Naive thymus-derived CD8-positive, alpha-beta T cell (primary cell): ENCODE measurements around the gene BTBD19. TPM values are rescaled to one million over a fixed set of nuclear protein-coding genes. Genes with fewer than 3 reads are reported as not detected.
A peak's percentile ranks its signal among the peaks of the same experiment; 100 is the strongest.
"Not testable (repeated sequence)": the region's sequence is repeated elsewhere in the genome, so short reads cannot be mapped to it uniquely, and the experiment has no call there.

ENCODE experiments used
- ATAC-seq, 2 donors: fragments of 150-1000 bp; cut with Tn5 transposase in 1 of 2; sonication (Bioruptor Pico), chemical (Tn5 transposase) in 1 of 2; 1 replicate in 1 of 2; 2 replicates in 1 of 2; pipeline ENCODE4 v1.10.0; 2021; ENCODE audit warnings: mild to moderate bottlenecking in 2 of 2, moderate library complexity in 2 of 2
- POLR2A ChIA-PET: fragments of 350-600 bp; sonication (Branson Sonifier 250); formaldehyde crosslinking; loops from one replicate; lab custom pipeline; 2021; ENCODE audit warnings: antibody characterized with exemption; lab: Charles Lee
- DNase-seq, 10 donors: peaks; one replicate each; pipeline versions ENCODE4 v3.0.0 to v3.0.0-alpha.2; 2020 to 2022
- H3K27ac Mint-ChIP-seq, 10 donors: one replicate each; pipeline ENCODE4 v1.8.0; 2020 to 2022; ENCODE audit warnings: mild to moderate bottlenecking in 10 of 10, mixed read lengths in 10 of 10, moderate library complexity in 4 of 10, inconsistent platforms in 1 of 10
- H3K27me3 Mint-ChIP-seq, 5 donors: one replicate each; pipeline ENCODE4 v1.8.0; 2021 to 2022; ENCODE audit warnings: mixed read lengths in 5 of 5
- H3K36me3 Mint-ChIP-seq, 3 donors: one replicate each; pipeline ENCODE4 v1.8.0; 2020 to 2022; ENCODE audit warnings: mixed read lengths in 3 of 3, mild to moderate bottlenecking in 2 of 3, inconsistent platforms in 1 of 3
- H3K4me1 Mint-ChIP-seq, 4 donors: one replicate each; pipeline ENCODE4 v1.8.0; 2021 to 2022; ENCODE audit warnings: mixed read lengths in 4 of 4
- H3K4me3 Mint-ChIP-seq, 10 donors: one replicate each; pipeline ENCODE4 v1.8.0; 2020 to 2022; ENCODE audit warnings: mild to moderate bottlenecking in 10 of 10, mixed read lengths in 10 of 10, moderate library complexity in 6 of 10, inconsistent platforms in 1 of 10
- H3K9me3 Mint-ChIP-seq, 9 donors: one replicate each; pipeline ENCODE4 v1.8.0; 2020 to 2022; ENCODE audit warnings: mixed read lengths in 9 of 9, mild to moderate bottlenecking in 3 of 9, inconsistent platforms in 1 of 9, moderate library complexity in 1 of 9
- polyA plus RNA-seq, 3 donors: library from polyadenylated mRNA; unstranded; fragments of 300-500 nt; fragmentation: Illumina TruSeq; gene quantifications; one replicate each; pipeline ENCODE4 v1.2.3, GENCODE V29; 2021
- total RNA-seq, 8 experiments: library from RNA in 2 of 8; stranded (reverse) in 2 of 8; gene quantifications; one replicate each; pipeline ENCODE4 v1.2.3 and lab custom pipeline; 2021 to 2026

BTBD19 gene, protein sequence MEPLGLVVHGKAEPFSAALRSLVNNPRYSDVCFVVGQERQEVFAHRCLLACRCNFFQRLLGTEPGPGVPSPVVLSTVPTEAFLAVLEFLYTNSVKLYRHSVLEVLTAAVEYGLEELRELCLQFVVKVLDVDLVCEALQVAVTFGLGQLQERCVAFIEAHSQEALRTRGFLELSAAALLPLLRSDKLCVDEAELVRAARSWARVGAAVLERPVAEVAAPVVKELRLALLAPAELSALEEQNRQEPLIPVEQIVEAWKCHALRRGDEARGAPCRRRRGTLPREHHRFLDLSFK
- total RNA-seq (1 to 10 TPM; 6.5 to 8.8 TPM), polyA plus RNA-seq (under 1 TPM; 0.16 to 0.47 (median 0.44) TPM), total RNA-seq (lab: John Stamatoyannopoulos, UW) (14.4 to 108 (median 20.5) reads per million in 6 experiments)

GRCh38 chr1:44808063-44808937, at the start of gene BTBD19:
TSS of gene BTBD19 (plus strand) at chr1:44808523. CDS start at chr1:44808821, 298 bp downstream.
- H3K27me3 Mint-ChIP-seq = no peaks in the 10 kb centered on the region
- peak in 4 of 10 donors; percentile 36 to 67 (median 63) for DNase-seq
- H3K9me3 Mint-ChIP-seq = no peaks in the 10 kb centered on the region
- H3K4me1 Mint-ChIP-seq = peaks cover 37 to 85% (median 75%) of the 10 kb centered on the region in 4 donors
- peak within 1 kb of the TSS; percentile 71 to 91 (median 80) for H3K4me3 Mint-ChIP-seq
- POLR2A ChIA-PET = interaction anchor here (0.5 to 16.4 kb wide), 20 partner anchors 8 to 1870 kb away, joined by 3 to 590 read pairs (median 6); partner anchors contain the start of genes ARMH1, GPBP1L1, HECTD3 and PLK3
- H3K27ac Mint-ChIP-seq = peak within 1 kb of the TSS; percentile 98 to 100 (median 99)
- peaks cover 0 to 30% (median 16%) of the 10 kb centered on the region in 3 donors for H3K36me3 Mint-ChIP-seq
- peak; percentile 8 to 10 for ATAC-seq

DNA sequence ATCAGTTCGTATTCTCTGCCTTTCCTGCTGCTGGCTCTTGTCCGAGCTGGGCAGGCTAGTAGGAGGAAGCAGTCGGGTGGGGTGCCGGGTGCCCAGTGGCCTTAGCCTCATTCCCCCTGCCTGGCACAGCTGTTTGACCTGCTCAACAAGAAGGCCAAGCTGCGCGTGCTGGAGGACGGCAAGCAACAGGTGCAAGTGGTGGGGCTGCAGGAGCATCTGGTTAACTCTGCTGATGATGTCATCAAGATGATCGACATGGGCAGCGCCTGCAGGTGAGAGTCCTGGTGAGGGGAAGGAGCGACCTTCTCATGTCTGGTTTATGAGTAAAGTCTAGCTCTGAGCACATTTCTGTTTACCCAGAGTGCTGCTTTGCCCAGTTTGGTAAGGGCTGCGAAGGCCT, 49.2 kb upstream of the BTBD19 start:
- ATAC-seq (no peak), DNase-seq (no peak)
- H3K4me3 Mint-ChIP-seq = no peak overlapping the region
- peaks cover 1 to 13% (median 11%) of the 10 kb centered on the region in 4 donors for H3K4me1 Mint-ChIP-seq
- no peaks in the 10 kb centered on the region for H3K9me3 Mint-ChIP-seq
- H3K27ac Mint-ChIP-seq = peak overlapping the region in 1 of 10 donors; percentile 38
- peaks cover 0 to 8% (median 0%) of the 10 kb centered on the region in 3 donors for H3K36me3 Mint-ChIP-seq
- H3K27me3 Mint-ChIP-seq = no peaks in the 10 kb centered on the region
- POLR2A ChIA-PET = interaction anchor here (1.4 kb wide), 1 partner anchor 16 kb away, joined by 7 read pairs; the partner anchor contains the start of gene RPS8

GRCh38 chr1:44760876-44761275, 47.4 kb upstream of the BTBD19 start:
- Mint-ChIP-seq H3K4me1 (peaks cover 1 to 12% (median 10%) of the 10 kb centered on the region in 4 donors), H3K4me3 (no peak overlapping the region), H3K27ac (no peak overlapping the region), H3K27me3 (no peaks in the 10 kb centered on the region), H3K9me3 (no peaks in the 10 kb centered on the region), H3K36me3 (peaks cover 0 to 8% (median 0%) of the 10 kb centered on the region in 3 donors)
- DNase-seq = no peak
- ATAC-seq = no peak
- POLR2A ChIA-PET = no interaction called here

DNA sequence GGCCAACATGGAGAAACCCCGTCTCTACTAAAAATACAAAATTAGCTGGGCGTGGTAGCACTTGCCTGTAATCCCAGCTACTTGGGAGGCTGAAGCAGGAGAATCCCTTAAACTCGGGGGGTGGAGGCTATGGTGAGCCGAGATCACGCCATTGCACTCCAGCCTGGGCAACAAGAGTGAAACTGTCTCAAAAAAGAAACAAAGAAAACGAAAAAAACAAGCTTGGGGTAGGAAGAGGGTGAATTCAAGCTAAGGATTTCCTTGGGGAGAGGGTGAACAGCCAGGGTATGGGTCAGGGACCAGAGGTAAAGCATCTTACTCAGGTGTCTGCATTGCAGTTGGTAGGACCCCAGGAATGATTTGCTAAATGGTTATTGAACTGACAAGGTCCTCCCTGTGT, 41.9 kb upstream of the BTBD19 start:
- POLR2A ChIA-PET = interaction anchor here (0.8 to 2.2 kb wide), 5 partner anchors 9 to 54 kb away, joined by 3 to 10 read pairs (median 5); partner anchors contain the start of genes RNU5D-1 and RPS8
- not testable (repeated sequence) for H3K27me3 Mint-ChIP-seq, H3K27ac Mint-ChIP-seq

DNA sequence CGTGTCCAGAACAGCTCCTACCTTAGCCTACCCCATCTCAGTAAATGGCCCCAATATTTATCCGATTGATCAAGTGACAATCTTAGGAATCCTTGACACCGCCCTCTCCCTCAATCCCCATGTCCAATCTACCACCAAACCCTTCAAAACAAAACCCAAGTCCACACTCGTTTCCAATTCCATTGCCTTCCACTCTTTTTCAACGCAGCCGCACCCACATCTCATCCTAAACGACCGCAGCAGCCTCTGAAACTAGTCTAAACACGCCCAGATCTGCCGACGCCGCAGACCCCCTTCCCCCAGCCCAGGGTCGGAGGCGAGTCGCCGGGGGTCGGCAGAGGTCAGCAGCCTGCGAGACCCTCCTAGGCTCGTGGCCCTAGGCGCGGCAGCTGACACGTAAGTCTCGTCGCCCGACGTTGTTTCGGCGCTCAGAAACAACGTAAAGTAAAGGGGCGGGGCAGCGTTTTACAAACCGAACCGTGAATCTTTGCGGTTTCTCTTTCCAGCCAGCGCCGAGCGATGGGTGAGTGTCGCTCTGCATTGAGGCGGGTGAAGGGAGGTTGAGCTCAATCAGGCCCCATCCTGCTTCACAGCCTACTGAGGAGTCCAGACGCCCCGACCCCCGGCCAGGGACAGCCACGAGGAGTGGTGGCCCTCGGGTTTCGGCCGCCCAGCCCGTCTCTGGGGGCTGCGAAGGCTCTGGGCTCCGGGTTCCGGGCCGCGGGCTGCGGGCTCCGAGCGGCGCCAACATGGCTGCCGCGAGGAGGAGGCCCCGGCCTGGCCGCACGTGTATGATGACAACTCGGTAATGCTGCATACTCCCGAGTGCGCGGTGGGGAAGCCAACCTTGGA, 33.0 kb upstream of the BTBD19 start, which contains the start of gene RPS8:
RPS8 (plus strand) TSS at position 463 of the 852 bp plus-strand sequence; CDS start at position 520, 57 bp downstream.
- ATAC-seq (peak; percentile 82 to 83), DNase-seq (peak; percentile 67 to 95 (median 87))
- no peaks in the 10 kb centered on the region for H3K27me3 Mint-ChIP-seq
- POLR2A ChIA-PET = interaction anchor here (0.5 to 5.3 kb wide), 38 partner anchors 9 to 1385 kb away, joined by 3 to 109 read pairs (median 5); partner anchors contain the start of genes ARMH1, BEST4, BTBD19 and CCDC163
- H3K27ac Mint-ChIP-seq = peak within 1 kb of the TSS; percentile 92 to 99 (median 96)
- no peaks in the 10 kb centered on the region for H3K9me3 Mint-ChIP-seq
- peak within 1 kb of the TSS; percentile 84 to 100 (median 93) for H3K4me3 Mint-ChIP-seq
- H3K36me3 Mint-ChIP-seq = peaks cover 0 to 44% (median 9%) of the 10 kb centered on the region in 3 donors
- H3K4me1 Mint-ChIP-seq = peaks cover 23 to 42% (median 34%) of the 10 kb centered on the region in 4 donors

More for the DNA sequence above, 41.9 kb upstream of the BTBD19 start:
- not testable (repeated sequence) for H3K4me1 Mint-ChIP-seq, H3K36me3 Mint-ChIP-seq, H3K9me3 Mint-ChIP-seq, DNase-seq, H3K4me3 Mint-ChIP-seq, ATAC-seq

GRCh38 chr1:44775930-44776729, 32.2 kb upstream of the BTBD19 start:
- POLR2A ChIA-PET = interaction anchor here (0.5 to 5.3 kb wide), 35 partner anchors 9 to 1386 kb away, joined by 3 to 109 read pairs (median 6); partner anchors contain the start of genes ARMH1, BEST4, BTBD19 and CCDC163
- Mint-ChIP-seq H3K9me3 (no peaks in the 10 kb centered on the region), H3K27me3 (no peaks in the 10 kb centered on the region), H3K4me1 (peaks cover 23 to 42% (median 34%) of the 10 kb centered on the region in 4 donors), H3K4me3 (peak overlapping the region; percentile 84 to 100 (median 93)), H3K36me3 (peaks cover 0 to 51% (median 16%) of the 10 kb centered on the region in 3 donors), H3K27ac (peak overlapping the region; percentile 92 to 99 (median 96))
- DNase-seq (peak in 3 of 10 donors; percentile 12 to 40 (median 33)), ATAC-seq (peak; percentile 28 to 49)

- no peak for DNase-seq
- POLR2A ChIA-PET = interaction anchor here (0.5 to 5.3 kb wide), 18 partner anchors 10 to 808 kb away, joined by 4 to 109 read pairs (median 13); partner anchors contain the start of genes ARMH1, BEST4, BTBD19 and DYNLT4
- Mint-ChIP-seq H3K27ac (peak overlapping the region; percentile 92 to 99 (median 96)), H3K9me3 (no peaks in the 10 kb centered on the region), H3K27me3 (no peaks in the 10 kb centered on the region), H3K36me3 (peaks cover 0 to 56% (median 18%) of the 10 kb centered on the region in 3 donors), H3K4me1 (peaks cover 23 to 42% (median 34%) of the 10 kb centered on the region in 4 donors), H3K4me3 (peak overlapping the region; percentile 84 to 100 (median 93))
- ATAC-seq = no peak
Measured at GRCh38 chr1:44776730-44777068, 31.6 kb upstream of the BTBD19 start.

DNA sequence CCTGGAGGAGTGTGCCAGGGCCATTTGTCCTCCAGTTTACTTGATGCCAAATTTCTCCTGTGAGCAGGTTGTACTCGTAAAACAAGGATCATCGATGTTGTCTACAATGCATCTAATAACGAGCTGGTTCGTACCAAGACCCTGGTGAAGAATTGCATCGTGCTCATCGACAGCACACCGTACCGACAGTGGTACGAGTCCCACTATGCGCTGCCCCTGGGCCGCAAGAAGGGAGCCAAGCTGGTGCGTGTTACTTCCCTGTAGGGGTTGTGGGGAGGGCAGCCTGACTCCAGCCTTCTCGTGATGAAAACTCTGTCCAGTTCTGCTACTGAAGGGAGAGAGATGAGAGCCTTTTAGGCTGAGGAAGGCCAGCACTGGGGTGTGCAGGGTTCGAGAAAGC, 30.8 kb upstream of the BTBD19 start:
- no peak for ATAC-seq
- no peak for DNase-seq
- H3K4me1 Mint-ChIP-seq = peaks cover 23 to 42% (median 34%) of the 10 kb centered on the region in 4 donors
- peak overlapping the region; percentile 51 to 97 (median 90) for H3K4me3 Mint-ChIP-seq
- H3K27me3 Mint-ChIP-seq = no peaks in the 10 kb centered on the region
- POLR2A ChIA-PET = interaction anchor here (0.5 to 5.3 kb wide), 6 partner anchors 9 to 234 kb away, joined by 3 to 109 read pairs (median 43); partner anchors contain the start of genes BEST4, HECTD3, RNU5D-1 and UROD
- no peaks in the 10 kb centered on the region for H3K9me3 Mint-ChIP-seq
- H3K36me3 Mint-ChIP-seq = peaks cover 0 to 60% (median 18%) of the 10 kb centered on the region in 3 donors
- H3K27ac Mint-ChIP-seq = peak overlapping the region; percentile 57 to 98 (median 86)

GRCh38 chr1:44777969-44778635, 30.2 kb upstream of the BTBD19 start:
- ATAC-seq (no peak), DNase-seq (no peak)
- Mint-ChIP-seq H3K27me3 (no peaks in the 10 kb centered on the region), H3K27ac (peak overlapping the region in 9 of 10 donors; percentile 24 to 97 (median 81)), H3K36me3 (peaks cover 0 to 60% (median 18%) of the 10 kb centered on the region in 3 donors), H3K4me3 (peak overlapping the region in 6 of 10 donors; percentile 6 to 97 (median 55)), H3K9me3 (no peaks in the 10 kb centered on the region), H3K4me1 (peaks cover 23 to 45% (median 35%) of the 10 kb centered on the region in 4 donors)
- POLR2A ChIA-PET = interaction anchor here (0.5 to 5.3 kb wide), 4 partner anchors 9 to 57 kb away, joined by 3 to 109 read pairs (median 68); partner anchors contain the start of genes BEST4 and RNU5D-1
